K562 (cell line): ENCODE results near the gene DSC2. TPM values are rescaled to one million over a fixed set of nuclear protein-coding genes. Genes with fewer than 3 reads are reported as not detected.

ENCODE experiments used
- AFF1 ChIP-seq, 2 experiments: fragments of 450-650 bp; IDR thresholded peaks; 2 replicates each; pipeline ENCODE4 v1.6.1; 2018; ENCODE audit warnings: mild to moderate bottlenecking in 2 of 2, low read depth in 1 of 2; ENCODE audit not compliant: partially characterized antibody in 2 of 2
- AFF4 ChIP-seq: sonication (generic); formaldehyde crosslinking; IDR thresholded peaks from 2 replicates; pipeline ENCODE4 v1.8.0; 2023; ENCODE audit warnings: mild to moderate bottlenecking, missing genetic modification reagents
- BRD4 ChIP-seq: fragments of 200-600 bp; sonication (generic); IDR thresholded peaks from 2 replicates; pipeline ENCODE4 v1.6.1; 2017; ENCODE audit warnings: inconsistent platforms
- HINFP ChIP-seq: fragments of 450-650 bp; conservative IDR thresholded peaks from 2 replicates; pipeline ENCODE4 v1.6.1; 2016; ENCODE audit warnings: missing genetic modification characterization, low read depth, mild to moderate bottlenecking, control low read depth, missing compliant biosample characterization
- LCOR ChIP-seq: sonication (generic); formaldehyde crosslinking; IDR thresholded peaks from 2 replicates; pipeline ENCODE4 v1.8.0; 2022; ENCODE audit warnings: mild to moderate bottlenecking, missing genetic modification reagents
- NBN ChIP-seq: fragments of 450-650 bp; IDR thresholded peaks from 2 replicates; pipeline ENCODE4 v1.6.1; 2016; ENCODE audit warnings: low read depth, mild to moderate bottlenecking
- POLR2B ChIP-seq: fragments of 450-650 bp; IDR thresholded peaks from 2 replicates; pipeline ENCODE4 v1.6.1; 2018; ENCODE audit warnings: low read depth; ENCODE audit not compliant: partially characterized antibody
- SRF ChIP-seq, 2 experiments: fragments of 250-450, 450-650 bp in 1 of 2; sonication (Bioruptor Pico) in 1 of 2; sonication (generic) in 1 of 2; formaldehyde crosslinking; IDR thresholded peaks; 2 replicates each; pipeline versions ENCODE4 v1.5.0 to v1.5.1; 2020 to 2022; ENCODE audit warnings: mild to moderate bottlenecking in 1 of 2, missing genetic modification reagents in 1 of 2
- ZKSCAN8 ChIP-seq: fragments of 200-800 bp; sonication (Bioruptor generic); IDR thresholded peaks from 2 replicates; pipeline ENCODE4 v1.6.1; 2016; ENCODE audit warnings: missing genetic modification characterization, missing compliant biosample characterization
- ZNF133 ChIP-seq: fragments of 250-450 bp; sonication (Bioruptor Pico); IDR thresholded peaks from 2 replicates; pipeline ENCODE4 v1.4.0; 2020; ENCODE audit warnings: mild to moderate bottlenecking
- polyA plus RNA-seq, 8 experiments: library from polyadenylated mRNA; depleted of rRNA in 4 of 8; stranded (reverse) in 5 of 8; unstranded in 3 of 8; fragments of >200 nt; fragmentation: Nextera tagmentation in 2 of 8; fragmentation: Illumina TruSeq in 1 of 8; extraction: Ambion mirVana in 2 of 8; extraction: Trizol in 1 of 8; gene quantifications; 2 replicates each; pipeline versions ENCODE4 v1.2.1 to v1.2.3, GENCODE V29; 2011 to 2014; ENCODE audit warnings: inconsistent platforms in 1 of 8, missing spikeins in 1 of 8
- total RNA-seq, 7 experiments: library from RNA; depleted of rRNA in 6 of 7; stranded (reverse); fragments of >200 nt in 6 of 7; fragmentation: Illumina TruSeq in 2 of 7; extraction: Trizol in 2 of 7; gene quantifications; 2 replicates each; pipeline versions ENCODE4 v1.2.1 to v1.2.3, GENCODE V29; 2011 to 2021; ENCODE audit warnings: low replicate concordance in 1 of 7
- TF ChIP-seq, protein P1 (sequence below): fragments of 450-650 bp; IDR thresholded peaks from 2 replicates; pipeline ENCODE4 v1.6.1; 2016
- TF ChIP-seq, protein P2 (sequence below): fragments of 450-650 bp; IDR thresholded peaks from 2 replicates; pipeline ENCODE4 v1.6.1; 2016; ENCODE audit warnings: mild to moderate bottlenecking

DSC2 gene
- total and polyA plus RNA-seq, 9 of the 15 experiments (the other 6 are each of a cell fraction or from before 2014, with no cell fraction given) = 3.8 to 15.3 (median 6.4) TPM

DNA sequence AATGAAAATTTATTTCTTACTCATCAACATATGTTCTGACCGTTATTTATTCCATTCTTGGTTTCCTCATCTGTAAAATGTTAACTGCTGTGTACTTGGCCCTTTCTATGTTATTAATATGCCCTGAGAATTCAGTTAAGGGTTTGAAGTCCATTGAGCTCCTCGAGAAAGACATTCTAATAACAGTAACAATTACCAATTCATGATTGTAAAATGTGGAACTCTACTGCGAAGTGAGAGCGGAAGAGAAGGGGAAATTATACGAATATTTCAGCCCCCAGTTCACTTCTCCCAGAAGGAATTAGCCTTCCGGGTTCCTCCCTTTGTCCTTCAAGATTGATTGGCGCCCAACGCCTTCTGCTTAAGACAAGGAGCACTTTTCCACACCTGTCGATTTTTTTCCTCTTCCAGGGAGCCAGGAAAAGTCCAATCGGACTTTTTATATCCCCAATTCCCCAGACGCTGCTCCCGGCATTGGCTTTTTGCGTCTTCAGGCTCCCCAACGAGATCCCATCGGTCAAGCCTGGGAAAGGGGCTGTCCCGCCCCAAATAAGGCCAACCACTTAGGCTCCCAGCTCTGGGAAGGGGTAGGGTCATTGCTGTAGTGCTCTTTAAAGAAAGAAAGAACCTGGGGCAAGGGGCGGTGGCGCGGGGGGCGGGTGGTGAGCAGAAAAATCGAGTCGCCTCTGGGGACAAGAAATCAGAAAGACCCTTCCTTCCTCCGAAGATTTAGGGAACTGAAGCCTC, 1.6 kb downstream of the DSC2 start (continued):
- TF ChIP-seq AFF4 (0 out of 2 replicates have a peak, but pooled peaks have one; percentile 42), AFF1 (IDR thresholded peaks at IDR 0.05; ENCODE audit: low read depth in 1 of 2, partially characterized antibody in 2 of 2) (peak in 1 of 2 experiments; percentile 25), ZKSCAN8 (CRISPR knock-in tag) (peak; percentile 43; the same call in 1 of the 2 replicates), LCOR (CRISPR knock-in tag) (no peak), NBN (peak; percentile 66), HINFP (tag) (0 out of 2 replicates have a peak, but pooled peaks have one; percentile 8), SRF (CRISPR knock-in tag; IDR thresholded peaks at IDR 0.05) (peak in 1 of 2 experiments; percentile 92; a peak in 2 of 4 replicates), POLR2B (peak; percentile 13), ZNF133 (CRISPR knock-in tag) (no peak), BRD4 (peak; percentile 35; the same call in 1 of the 2 replicates)
- TF ChIP-seq, protein P1, sequence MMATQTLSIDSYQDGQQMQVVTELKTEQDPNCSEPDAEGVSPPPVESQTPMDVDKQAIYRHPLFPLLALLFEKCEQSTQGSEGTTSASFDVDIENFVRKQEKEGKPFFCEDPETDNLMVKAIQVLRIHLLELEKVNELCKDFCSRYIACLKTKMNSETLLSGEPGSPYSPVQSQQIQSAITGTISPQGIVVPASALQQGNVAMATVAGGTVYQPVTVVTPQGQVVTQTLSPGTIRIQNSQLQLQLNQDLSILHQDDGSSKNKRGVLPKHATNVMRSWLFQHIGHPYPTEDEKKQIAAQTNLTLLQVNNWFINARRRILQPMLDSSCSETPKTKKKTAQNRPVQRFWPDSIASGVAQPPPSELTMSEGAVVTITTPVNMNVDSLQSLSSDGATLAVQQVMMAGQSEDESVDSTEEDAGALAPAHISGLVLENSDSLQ = peak; percentile 75
- TF ChIP-seq, protein P2, sequence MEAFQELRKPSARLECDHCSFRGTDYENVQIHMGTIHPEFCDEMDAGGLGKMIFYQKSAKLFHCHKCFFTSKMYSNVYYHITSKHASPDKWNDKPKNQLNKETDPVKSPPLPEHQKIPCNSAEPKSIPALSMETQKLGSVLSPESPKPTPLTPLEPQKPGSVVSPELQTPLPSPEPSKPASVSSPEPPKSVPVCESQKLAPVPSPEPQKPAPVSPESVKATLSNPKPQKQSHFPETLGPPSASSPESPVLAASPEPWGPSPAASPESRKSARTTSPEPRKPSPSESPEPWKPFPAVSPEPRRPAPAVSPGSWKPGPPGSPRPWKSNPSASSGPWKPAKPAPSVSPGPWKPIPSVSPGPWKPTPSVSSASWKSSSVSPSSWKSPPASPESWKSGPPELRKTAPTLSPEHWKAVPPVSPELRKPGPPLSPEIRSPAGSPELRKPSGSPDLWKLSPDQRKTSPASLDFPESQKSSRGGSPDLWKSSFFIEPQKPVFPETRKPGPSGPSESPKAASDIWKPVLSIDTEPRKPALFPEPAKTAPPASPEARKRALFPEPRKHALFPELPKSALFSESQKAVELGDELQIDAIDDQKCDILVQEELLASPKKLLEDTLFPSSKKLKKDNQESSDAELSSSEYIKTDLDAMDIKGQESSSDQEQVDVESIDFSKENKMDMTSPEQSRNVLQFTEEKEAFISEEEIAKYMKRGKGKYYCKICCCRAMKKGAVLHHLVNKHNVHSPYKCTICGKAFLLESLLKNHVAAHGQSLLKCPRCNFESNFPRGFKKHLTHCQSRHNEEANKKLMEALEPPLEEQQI = peak; percentile 33; the same call in 1 of the 2 replicates
